NCI-H2196 (cell line): Measurements from ENCODE around the gene DMRT3.

Experiments used
- DNase-seq: peaks from one replicate; lab custom pipeline; 2025; ENCODE audit not compliant: unreplicated experiment; lab: John Stamatoyannopoulos, UW

Gene DMRT3

DNA sequence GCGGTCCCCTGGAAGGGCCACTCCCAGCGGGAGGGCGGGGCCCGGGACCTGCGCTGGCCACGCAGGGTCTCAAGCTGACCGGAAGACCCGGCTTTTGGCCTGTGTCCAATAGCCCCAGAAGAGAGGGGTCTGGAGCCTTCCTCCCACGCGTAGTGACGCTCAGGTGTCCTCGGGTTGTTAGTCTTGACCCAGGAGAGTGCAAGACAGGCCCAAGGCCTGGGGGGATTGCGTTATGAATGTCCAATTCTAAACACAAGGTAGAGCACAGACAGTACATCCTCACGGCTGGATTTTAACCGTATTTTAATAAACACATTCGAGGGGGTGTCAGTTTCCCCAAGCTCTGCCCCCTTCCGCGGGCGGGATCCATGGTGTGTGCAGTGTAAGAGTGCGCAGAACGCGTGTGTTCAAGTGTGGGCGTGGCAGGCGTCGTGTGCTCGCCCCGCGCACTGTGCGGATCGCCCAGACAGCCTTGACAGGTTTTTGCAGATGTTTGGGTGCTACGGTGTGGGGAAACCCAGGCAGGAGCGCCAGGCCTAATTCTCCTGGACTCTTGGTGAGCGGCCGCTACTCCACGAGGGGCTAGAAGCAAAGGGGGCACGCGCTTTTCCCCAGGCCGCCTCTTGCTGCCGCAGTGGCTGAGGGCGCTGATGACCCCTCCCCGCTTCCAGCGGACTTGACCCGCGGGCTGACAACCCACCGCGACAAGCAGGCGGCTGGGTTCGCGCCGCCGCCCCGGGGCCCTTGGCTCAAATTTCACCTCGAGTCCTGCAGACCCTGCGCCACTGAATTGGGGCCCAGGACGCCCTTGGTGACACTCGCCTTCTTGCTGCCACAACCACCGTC lies 6.1 kb upstream of the DMRT3 start:
- no peak for DNase-seq

DNA sequence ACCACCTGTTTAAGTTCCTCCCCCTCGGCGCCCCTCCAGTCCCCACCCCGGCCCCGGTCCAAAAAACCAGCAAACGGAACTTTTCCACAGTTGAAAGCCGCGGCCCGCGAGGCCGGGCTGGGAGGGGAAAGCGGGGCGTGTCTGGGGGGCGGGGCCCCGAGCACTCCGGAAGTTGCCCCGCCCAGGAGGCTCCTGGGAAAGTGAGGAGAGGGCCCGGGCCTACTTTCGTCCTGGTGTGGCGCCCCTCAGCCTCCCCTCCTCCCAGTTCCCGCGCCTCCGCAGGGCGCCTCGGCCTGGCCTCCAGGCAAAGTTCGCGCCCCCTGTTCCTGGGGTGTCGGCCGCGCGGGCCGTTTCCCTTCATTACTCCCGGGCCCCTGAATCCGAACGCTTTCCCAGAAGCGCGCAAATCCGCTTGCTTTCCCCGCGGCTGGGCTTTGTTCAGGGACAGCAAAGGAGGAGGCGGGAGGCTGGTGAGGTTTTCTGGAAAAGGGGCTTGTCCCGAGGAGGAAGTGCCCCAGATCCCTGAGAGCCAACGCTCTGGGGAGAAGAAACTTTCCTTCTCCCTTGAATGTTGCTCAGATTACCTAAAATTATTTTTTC lies 4.5 kb upstream of the DMRT3 start:
- DNase-seq: no peak

DNA sequence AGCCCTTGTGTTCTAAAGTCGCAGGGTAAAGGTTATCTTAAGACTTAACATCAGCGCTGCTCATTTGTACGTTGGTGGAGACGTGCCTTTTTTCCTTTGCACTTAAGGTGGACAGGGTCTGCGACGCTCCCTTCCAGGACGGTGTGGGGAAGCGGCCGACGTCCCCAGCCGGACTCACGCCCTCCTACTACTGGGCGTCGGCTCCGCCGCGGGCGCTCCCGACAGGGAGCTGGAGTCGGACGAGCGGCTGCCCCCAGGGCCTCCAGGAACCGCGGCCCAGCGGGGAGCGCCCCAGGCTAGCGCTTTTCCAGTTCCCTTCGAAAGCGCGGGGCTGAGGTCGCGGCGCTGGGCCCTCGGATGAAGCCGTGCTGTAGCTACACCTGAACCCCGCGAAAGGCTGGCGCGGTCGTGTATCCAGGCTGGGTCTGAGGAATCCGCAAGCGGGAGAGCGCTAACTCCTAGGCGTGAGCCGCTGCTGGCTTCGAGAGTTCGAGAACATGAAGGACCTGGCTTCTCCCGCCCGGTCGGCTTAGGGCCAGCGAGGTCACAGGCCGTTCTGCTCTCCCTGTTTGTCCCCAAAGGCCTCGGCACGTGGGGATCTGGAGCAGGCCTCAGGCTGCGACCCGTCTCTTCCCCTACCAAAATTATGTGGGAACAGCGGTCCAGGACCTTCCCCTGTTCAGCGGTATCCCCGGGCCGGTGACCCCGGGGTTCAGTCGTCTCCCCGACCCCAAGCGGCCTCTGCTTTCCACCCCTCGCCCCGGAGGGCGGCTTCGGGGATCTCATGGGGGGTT lies 3.8 kb upstream of the DMRT3 start:
- DNase-seq: no peak

DNA sequence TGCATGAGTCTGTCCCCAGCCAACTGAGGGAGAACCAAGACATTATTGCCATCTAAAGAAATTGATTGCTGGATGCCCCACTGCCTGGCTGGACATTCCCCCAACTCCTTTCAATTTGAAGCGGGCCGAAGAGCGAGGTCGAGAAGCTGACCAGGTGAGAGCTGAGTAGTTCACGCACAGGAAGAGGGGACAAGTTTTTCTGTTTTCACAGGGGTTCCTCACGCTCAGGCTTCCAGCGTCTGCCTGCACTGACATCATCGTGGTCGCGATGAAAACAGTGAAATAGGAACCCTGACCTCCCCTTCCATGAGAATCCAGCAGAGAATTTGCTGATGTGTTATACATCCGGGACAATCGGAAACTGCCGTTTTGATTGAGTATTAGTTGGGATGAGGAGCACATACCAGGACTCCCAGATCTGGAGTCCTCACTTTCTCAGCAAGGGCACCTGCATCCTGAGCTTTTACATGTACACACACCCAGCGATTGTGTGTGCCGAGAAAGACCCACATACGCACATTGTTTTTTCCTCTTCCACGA lies 3.1 kb upstream of the DMRT3 start:
- no peak for DNase-seq

DNA sequence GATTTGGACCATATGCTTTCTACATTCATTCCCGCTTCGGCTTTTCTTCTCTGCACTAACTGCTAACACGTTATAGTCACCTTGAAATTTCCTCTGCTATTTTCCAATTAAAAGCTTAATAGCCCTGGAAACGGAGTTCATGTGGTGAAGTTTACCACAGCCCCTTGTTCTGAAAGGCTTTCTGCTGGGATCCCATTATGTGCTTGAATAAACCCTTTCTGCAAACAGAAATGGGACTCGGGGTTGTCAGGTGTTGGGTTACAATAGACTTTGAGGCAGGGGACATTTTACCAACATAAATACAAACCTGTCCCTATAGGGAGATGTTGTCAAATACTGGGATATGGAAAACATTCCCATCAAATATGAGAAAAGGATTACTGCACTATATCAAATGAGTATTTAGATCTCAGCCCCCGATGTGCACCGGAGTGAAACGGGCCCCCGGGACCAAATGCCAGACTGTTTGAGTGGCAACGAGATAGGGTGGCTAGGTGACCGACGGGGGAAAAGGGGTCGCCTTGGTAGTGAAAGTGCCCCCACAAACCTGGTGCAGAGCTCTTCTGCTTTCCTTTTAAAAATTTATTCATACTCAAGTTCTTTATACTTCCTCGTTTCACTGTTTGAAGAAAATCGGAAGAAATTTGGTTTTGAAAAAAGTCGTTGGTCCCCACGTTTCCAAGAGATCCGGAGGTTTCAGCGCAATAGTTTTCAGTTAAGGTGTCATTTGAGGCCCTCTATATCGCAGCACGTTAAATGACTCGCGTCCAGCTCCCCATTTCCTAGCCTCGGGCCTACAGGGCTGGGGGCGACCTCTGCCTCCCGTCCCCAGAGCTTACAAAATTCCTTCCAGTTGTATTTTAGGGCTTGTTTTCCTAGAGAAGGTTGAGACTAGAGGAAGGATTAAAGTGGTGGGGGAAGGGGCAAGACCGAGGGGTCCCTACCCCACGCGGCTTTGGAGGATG lies 2.1 kb upstream of the DMRT3 start:
- DNase-seq: no peak

DNA sequence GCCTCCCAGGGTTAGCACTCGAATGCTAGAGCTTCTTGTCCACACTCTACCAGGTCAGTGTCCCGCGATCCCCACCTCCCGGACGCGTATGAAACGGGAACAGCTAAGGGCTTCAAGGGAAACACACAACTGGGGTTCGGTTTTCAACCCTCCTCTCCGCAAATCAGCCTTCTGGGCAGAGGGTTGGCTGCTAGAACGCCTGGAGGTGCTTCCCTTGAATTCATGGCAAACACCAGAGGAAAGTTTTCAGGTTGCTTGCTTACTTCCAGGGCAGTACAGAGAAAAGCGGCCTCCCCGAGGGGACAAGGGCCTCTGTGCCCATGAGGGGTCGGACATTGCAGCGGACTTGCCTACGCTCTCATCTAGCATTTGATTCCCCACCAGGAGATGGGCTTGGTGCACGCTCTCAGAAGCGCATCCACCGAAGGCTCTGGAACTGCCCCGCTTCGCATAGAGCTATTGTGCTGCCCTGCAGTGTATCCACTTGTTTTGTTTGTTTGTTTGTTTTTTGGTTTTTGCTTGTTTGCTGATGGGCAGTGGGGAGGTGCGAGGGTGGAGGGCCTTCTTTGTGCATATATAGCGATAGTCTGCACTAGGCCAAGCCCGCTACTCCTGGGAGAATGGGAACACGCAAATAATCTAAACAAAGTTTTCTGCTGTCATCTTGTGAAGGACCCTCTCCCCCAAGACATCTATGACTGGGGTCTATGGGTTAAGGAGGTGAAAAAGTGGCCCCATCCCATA lies 1.3 kb upstream of the DMRT3 start:
- no peak for DNase-seq

DNA sequence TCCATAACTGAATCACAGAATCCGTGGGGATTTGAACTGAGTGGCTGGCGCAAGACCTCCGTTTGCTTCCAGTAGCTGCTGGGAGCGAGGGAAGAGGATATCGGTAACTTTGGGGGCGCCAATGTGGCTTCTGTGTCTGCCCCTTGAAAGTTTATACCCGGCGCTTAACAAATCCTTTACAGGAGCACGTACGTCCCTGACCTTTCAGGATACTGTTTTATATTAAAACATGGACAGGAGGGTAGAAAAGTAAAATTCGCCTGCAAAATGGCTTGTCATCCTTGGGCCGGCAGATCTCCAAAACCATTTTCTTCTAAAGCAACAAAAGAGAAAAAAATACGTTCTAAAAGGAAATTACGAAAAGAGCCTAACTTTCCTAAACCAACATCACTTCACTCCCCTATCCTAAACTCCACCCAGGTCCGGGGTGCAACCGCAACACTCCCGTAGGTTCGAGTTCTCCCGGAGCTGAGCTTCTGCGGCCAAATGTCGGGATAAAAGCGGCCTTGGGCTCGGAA lies 656 bp upstream of the DMRT3 start:
- no peak for DNase-seq

DNA sequence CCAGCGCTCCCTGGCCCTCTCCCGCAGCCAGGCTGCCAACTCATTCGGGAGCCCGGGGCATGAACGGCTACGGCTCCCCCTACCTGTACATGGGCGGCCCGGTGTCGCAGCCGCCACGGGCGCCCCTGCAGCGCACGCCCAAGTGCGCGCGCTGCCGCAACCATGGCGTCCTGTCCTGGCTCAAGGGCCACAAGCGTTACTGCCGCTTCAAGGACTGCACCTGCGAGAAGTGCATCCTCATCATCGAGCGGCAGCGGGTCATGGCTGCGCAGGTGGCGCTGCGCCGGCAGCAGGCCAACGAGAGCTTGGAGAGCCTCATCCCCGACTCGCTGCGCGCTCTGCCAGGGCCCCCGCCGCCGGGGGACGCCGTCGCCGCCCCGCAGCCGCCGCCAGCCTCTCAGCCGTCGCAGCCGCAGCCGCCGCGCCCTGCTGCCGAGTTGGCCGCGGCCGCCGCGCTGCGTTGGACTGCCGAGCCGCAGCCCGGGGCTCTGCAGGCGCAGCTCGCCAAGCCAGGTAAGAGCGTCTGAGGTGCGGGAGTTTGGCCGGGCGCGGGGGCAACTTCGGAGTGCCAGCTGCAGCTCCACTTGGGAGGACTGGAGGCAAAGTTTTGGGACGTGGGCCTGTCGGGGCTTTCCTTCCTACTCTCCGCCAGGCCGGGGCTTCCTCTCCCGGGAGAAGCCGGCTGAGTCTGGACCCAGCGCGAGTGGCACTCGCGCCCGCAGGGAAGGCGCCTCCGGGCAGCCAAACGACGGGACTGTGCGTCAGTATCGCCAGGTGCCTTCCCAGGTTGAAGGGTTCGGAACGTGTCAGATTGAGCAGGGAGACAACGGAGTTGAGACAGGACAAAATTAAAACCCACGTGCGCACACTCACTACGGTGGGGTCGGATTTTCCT lies 735 bp downstream of the DMRT3 start:
- DNase-seq: peak; percentile 65

DNA sequence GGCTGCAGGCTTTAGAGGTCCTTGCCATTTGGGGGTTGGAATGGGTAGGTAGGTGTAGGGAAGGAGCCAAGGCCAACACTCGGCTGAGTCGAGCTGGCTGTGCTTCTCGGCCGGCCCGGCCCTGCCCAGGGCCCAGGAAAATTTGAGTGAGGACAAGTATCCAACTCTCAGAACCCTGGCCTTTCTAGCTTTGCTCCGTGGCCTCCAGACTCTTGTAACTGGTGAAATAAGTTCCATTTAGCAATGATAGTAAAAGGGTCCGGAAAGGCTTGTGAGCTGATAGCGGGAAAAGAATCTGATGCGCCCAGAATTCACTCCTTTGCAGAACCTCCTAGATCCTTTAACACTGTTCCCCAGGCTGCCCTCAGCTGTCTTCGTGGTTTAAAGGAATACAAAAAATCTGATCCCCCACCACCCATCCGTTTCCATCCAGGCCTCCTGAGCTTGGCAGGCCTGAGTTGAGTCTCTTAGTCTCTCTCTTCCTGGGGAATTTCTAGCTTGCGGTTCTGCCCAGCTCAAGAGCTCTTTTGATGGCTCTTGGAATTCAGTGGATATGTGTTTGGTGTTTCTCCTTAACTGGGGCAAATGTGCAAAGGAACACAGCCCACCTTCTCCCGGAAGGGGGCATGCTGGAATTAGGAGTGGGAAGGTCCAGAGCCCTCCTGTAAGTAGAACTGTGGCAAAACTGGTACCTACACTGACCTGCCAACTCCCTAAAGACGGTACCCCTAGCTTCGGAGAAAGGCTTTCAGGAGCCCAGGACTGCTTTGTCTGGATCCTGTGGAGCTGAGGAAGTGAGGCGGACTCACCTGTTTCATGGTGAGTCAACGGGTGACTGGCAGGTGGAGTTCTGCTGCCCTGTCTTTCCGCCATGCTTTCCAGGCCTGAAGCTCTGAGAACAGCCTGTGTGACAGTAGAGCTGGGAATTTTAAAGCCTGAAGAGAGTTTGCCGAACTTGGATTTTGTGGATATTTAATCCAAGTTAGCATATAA lies 1.7 kb downstream of the DMRT3 start:
- DNase-seq: no peak

DNA sequence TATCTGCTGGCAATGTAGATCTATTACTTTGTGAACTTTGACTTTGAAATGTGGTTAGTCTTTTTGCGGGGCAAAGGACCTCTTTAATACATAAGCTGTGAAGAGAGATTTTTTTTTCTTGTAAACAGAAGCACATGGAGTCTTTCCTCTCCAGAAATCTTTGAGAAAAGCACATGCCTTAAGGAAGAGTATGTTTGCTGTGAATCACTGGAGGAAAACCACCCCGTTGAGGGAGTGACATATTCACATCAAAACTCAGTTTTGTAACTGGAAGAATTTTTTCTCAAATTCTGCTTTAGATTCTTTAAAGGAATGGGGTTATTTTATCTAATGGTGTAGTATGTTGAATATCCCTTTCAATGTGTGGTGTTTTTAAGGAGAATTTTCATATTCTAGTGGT lies 3.5 kb downstream of the DMRT3 start:
- DNase-seq: no peak

DNA sequence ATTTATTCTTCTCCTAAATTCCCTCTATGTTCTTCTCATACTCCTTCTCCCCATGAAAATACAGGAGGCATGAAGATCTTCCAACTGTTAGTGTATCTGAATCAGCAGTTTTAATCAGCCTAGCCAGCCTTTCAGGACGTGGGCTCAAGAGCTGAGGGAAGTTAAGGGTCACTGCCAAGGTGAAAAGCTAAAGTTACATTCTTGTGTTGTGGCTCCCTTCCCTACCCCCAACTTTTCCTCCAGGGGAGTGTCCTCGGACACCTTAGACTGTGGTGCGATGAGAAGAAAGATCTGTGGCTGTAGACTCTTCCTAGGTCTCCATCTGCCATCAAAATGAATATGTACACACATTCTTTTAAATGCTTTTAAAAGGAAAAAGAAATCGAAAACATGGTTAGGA lies 4.2 kb downstream of the DMRT3 start:
- DNase-seq: no peak

DNA sequence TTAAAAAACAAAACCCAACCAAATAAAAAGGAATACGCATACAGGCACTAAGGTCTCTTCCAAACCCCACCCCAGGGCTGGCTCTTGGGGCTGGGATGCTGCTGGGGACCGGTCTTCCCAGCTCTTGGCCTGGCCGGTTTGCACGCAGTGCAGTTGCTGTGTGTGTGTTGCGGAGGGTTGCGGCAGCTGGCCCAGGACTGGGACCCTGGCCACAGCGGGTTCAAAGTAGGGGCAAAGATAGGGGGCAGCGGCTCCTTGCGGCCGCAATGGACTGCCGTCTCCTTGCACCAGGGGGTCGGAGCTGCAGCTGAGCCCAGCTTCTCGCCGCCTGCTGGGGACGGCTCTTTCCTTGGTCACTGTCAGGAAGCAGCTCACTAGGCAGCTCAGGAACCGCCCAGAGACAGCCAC lies 5.0 kb downstream of the DMRT3 start:
- no peak for DNase-seq

DNA sequence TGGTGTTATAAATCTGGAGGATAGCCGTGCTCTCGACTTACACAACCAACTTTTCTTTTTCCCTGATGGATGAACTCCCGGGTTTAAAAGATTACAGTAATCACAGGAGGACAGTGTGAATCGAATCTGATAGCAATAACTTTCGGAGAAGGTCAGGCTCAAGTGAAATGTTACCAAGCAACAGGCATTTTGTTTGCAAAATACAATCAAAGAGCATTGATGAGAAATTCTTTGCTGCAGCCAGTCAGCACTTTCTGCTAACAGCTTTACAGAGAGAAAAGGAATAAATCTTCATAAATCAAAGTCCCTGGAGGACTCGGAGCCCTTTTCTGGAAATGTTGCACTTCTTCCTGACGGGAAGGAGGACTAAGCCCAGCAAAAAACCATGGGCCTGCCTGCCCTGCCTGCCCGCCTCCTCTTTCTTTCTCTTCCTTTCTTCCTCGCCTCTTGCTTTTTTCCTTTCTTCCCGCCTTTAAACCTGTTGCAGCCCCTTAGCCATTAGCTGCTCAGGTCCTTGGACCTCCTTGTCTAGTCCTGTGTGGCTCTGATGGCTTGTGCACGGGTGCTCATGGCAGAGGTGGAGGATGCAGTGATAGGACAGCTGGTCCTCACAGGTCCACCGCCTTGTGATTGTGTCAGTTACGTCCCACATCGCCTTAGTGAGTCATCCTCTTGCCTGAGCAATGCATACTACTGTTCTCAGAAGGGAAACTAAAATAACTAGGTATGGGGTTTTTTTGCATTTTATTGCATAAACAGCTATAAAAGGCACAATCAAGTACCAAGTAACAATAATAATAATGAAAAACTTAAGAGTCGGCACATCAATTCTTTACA lies 6.2 kb downstream of the DMRT3 start:
- no peak for DNase-seq

DNA sequence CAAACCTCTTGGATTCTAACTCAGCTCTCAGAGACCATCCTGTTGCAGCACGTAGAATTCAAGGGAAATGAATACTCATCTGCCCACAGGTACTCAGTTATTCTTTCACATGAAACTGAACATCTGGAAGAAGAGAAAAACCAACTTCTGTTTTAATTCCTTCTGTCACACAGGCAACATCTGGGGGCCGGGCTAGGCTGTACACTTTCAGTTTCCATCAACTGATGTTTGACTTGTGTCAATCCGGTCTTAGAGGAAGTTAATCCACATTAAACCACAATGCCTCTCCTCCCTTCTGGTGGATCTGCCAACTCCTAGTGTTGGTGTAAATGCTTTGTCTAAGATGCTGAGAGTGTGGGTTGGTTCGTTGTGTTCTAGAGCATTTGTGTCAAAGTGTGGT lies 17.6 kb downstream of the DMRT3 start:
- DNase-seq: no peak

DNA sequence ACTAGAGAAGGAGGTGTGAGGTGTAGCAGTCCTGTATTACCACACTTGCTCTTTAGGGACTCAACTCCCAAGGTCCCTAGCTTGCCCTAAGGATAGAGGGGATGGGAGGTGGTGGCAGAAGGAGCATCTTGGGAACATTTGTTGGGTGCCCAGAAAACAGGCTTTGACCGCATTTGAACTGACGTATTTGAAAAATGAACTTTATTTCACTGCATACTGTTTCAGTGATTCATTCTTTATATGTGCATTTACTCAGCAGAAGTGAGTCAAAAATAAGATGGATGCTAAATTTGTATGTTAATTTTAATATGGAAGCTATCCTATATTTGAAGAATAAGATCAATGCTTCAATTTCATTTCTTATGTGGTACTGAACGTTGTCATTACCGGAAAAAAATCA lies 18.7 kb downstream of the DMRT3 start:
- DNase-seq: no peak

DNA sequence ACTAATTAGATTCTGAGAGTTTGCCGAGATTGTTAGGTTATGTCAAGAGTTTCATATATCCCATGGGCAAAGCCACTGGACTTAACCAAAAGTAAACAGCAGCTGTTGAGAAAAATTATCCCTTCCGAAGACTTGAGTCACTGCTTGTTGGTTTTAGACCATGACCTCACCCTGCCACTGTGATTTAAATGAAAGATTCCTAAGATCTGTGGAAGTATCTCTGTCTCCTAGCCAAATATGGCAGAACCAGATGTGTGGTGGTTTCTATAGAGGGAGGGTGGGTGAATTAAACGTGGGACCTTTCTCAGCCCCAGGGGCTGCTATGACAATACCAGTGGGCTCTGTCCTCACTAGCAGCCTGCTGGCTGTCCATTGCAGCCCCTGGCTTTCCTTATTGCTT lies 19.3 kb downstream of the DMRT3 start:
- DNase-seq: peak; percentile 35
